ENCODE data around the gene MOAP1. TPM values are rescaled to one million over a fixed set of nuclear protein-coding genes. Genes with fewer than 3 reads are reported as not detected.

Gene MOAP1
- total RNA-seq, 1 experiment from 2014 or later, result 18.1 TPM

DNA sequence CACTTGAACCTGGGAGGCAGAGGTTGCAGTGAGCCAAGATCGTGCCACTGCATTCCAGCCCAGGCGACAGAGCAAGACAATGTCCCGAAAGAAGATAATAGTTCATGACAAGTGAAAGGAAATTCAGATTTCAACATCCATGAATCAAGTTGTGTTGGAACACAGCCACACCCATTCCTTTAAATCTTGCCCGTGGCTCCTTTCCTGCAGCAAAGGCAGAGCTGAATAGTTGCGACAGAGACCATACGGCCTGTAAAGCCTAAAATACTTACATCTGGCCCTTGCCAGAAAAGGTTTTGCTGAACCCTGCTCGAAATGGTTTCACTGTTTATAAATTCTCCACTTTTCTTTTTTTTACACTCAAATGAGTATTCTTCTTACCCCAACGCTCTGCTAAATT, 51.2 kb downstream of the MOAP1 start:
- ATAC-seq, result no peak
- Mint-ChIP-seq H3K36me3 (no peaks in the 10 kb centered on the region), H3K4me3 (no peak overlapping the region), H3K27me3 (ENCODE audit: low read depth) (no peaks in the 10 kb centered on the region), H3K27ac (no peak overlapping the region), H3K9me3 (no peaks in the 10 kb centered on the region), H3K4me1 (peaks cover 7% of the 10 kb centered on the region; the same call in 1 of the 2 replicates)
- no peak for DNase-seq (ENCODE audit: low spot score)
- no peak for TF ChIP-seq USF2 (CRISPR knock-in tag; IDR thresholded peaks at IDR 0.05)
- TF ChIP-seq, protein P1, sequence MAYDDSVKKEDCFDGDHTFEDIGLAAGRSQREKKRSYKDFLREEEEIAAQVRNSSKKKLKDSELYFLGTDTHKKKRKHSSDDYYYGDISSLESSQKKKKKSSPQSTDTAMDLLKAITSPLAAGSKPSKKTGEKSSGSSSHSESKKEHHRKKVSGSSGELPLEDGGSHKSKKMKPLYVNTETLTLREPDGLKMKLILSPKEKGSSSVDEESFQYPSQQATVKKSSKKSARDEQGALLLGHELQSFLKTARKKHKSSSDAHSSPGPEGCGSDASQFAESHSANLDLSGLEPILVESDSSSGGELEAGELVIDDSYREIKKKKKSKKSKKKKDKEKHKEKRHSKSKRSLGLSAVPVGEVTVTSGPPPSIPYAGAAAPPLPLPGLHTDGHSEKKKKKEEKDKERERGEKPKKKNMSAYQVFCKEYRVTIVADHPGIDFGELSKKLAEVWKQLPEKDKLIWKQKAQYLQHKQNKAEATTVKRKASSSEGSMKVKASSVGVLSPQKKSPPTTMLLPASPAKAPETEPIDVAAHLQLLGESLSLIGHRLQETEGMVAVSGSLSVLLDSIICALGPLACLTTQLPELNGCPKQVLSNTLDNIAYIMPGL (CRISPR knock-in tag; IDR thresholded peaks at IDR 0.05), result no peak
- no peak for TF ChIP-seq ZNF263 (CRISPR knock-in tag; IDR thresholded peaks at IDR 0.05; ENCODE audit: low read depth)
- TF ChIP-seq ZNF532 (CRISPR knock-in tag; IDR thresholded peaks at IDR 0.05; ENCODE audit: borderline replicate concordance), result no peak
- no peak for TF ChIP-seq ESRRA (CRISPR knock-in tag; IDR thresholded peaks at IDR 0.05; ENCODE audit: borderline replicate concordance)
- POLR2A ChIA-PET, result no interaction called here
- CTCF ChIA-PET, result interaction anchor here (1.6 to 5.8 kb wide), 4 partner anchors 13 to 99 kb away, joined by 5 to 131 read pairs (median 16); partner anchors contain the start of gene ITPK1

DNA sequence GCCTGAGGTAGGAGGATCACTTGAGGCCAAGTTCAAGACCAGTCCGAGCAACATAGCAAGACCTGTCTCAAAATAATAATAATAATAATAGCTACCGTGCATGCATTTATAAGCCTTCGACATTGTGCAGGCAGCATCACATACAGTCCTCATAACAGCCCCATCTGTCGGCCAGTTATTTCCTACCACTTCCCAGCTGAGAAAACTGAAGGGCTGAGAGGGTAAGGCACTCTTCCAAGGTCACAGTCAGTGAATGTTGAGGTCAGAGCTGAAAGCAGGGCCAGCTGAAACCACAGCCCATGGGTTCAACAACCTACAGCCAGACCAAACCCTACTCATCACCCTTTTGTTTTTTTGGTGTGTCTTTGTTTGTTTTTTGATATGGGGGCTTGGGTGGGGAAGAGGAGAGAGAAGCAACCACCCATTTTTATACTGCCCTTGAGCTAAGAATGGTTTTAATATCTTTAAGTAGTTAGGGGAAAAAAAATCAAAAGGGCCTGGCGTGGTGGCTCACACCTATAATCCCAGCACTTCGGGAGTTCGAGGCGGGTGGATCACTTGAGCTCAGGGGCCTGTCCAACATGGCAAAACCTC, 52.1 kb downstream of the MOAP1 start:
- no peak overlapping the region for H3K4me3 Mint-ChIP-seq
- DNase-seq (ENCODE audit: low spot score), result no peak
- H3K4me1 Mint-ChIP-seq, result peaks cover 2% of the 10 kb centered on the region; the same call in 1 of the 2 replicates
- ChIA-PET POLR2A (interaction anchor here (0.5 to 1.1 kb wide), 6 partner anchors 19 to 1926 kb away, joined by 3 to 7 read pairs (median 3); no protein-coding TSS in a partner anchor), CTCF (interaction anchor here (0.6 to 5.8 kb wide), 37 partner anchors 9 to 384 kb away, joined by 3 to 131 read pairs (median 4); partner anchors contain the start of genes GON7, ITPK1, LGMN and LYSET)
- peak overlapping the region; percentile 93 for H3K27ac Mint-ChIP-seq
- H3K27me3 Mint-ChIP-seq (ENCODE audit: low read depth), result no peaks in the 10 kb centered on the region
- H3K36me3 Mint-ChIP-seq, result no peaks in the 10 kb centered on the region
- peak; percentile 91 for ATAC-seq
- H3K9me3 Mint-ChIP-seq, result no peaks in the 10 kb centered on the region
- no peak for TF ChIP-seq NR3C1 (CRISPR knock-in tag; conservative IDR thresholded peaks at IDR 0.05; ENCODE audit: low read depth)
- TF ChIP-seq MYBL2 (CRISPR knock-in tag; IDR thresholded peaks at IDR 0.05), result no peak
- TF ChIP-seq TEAD4 (CRISPR knock-in tag; IDR thresholded peaks at IDR 0.05), result no peak
- TF ChIP-seq TCF7 (CRISPR knock-in tag; IDR thresholded peaks at IDR 0.05; ENCODE audit: low read depth), result no peak
- no peak for TF ChIP-seq ESRRA (CRISPR knock-in tag; IDR thresholded peaks at IDR 0.05; ENCODE audit: borderline replicate concordance)
- TF ChIP-seq SMAD4 (CRISPR knock-in tag; IDR thresholded peaks at IDR 0.05), result no peak
- TF ChIP-seq, protein P2, sequence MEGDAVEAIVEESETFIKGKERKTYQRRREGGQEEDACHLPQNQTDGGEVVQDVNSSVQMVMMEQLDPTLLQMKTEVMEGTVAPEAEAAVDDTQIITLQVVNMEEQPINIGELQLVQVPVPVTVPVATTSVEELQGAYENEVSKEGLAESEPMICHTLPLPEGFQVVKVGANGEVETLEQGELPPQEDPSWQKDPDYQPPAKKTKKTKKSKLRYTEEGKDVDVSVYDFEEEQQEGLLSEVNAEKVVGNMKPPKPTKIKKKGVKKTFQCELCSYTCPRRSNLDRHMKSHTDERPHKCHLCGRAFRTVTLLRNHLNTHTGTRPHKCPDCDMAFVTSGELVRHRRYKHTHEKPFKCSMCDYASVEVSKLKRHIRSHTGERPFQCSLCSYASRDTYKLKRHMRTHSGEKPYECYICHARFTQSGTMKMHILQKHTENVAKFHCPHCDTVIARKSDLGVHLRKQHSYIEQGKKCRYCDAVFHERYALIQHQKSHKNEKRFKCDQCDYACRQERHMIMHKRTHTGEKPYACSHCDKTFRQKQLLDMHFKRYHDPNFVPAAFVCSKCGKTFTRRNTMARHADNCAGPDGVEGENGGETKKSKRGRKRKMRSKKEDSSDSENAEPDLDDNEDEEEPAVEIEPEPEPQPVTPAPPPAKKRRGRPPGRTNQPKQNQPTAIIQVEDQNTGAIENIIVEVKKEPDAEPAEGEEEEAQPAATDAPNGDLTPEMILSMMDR (IDR thresholded peaks at IDR 0.05), result no peak
- no peak for TF ChIP-seq ARID4B (CRISPR knock-in tag; IDR thresholded peaks at IDR 0.05; ENCODE audit: borderline replicate concordance)
- TF ChIP-seq, protein P3, sequence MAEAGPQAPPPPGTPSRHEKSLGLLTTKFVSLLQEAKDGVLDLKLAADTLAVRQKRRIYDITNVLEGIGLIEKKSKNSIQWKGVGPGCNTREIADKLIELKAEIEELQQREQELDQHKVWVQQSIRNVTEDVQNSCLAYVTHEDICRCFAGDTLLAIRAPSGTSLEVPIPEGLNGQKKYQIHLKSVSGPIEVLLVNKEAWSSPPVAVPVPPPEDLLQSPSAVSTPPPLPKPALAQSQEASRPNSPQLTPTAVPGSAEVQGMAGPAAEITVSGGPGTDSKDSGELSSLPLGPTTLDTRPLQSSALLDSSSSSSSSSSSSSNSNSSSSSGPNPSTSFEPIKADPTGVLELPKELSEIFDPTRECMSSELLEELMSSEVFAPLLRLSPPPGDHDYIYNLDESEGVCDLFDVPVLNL (CRISPR knock-in tag; IDR thresholded peaks at IDR 0.05; ENCODE audit: borderline replicate concordance, low read depth), result no peak
- TF ChIP-seq, protein P4, sequence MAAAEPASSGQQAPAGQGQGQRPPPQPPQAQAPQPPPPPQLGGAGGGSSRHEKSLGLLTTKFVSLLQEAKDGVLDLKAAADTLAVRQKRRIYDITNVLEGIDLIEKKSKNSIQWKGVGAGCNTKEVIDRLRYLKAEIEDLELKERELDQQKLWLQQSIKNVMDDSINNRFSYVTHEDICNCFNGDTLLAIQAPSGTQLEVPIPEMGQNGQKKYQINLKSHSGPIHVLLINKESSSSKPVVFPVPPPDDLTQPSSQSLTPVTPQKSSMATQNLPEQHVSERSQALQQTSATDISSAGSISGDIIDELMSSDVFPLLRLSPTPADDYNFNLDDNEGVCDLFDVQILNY (CRISPR knock-in tag; IDR thresholded peaks at IDR 0.05), result no peak
- no peak for TF ChIP-seq ZNF263 (CRISPR knock-in tag; IDR thresholded peaks at IDR 0.05; ENCODE audit: low read depth)
- TF ChIP-seq ZNF138 (CRISPR knock-in tag; conservative IDR thresholded peaks at IDR 0.05), result no peak
- TF ChIP-seq NR2C2 (CRISPR knock-in tag; IDR thresholded peaks at IDR 0.05), result no peak
